K562 (cell line): Measurements from ENCODE around the gene POLA1. TPM values are rescaled to one million over a fixed set of nuclear protein-coding genes. Genes with fewer than 3 reads are reported as not detected.

Experiments used
- ATAC-seq: fragments of 200-7000 bp; cut with Tn5 transposase; 3 replicates; pipeline ENCODE4 v1.9.1; 2020; ENCODE audit warnings: moderate library complexity
- BruUV-seq: library from RNA; stranded (reverse); fragments of 400-500 nt; replicated peaks from 2 replicates; lab custom pipeline; 2021; lab: Mats Ljungman, UMichigan
- CTCF ChIA-PET: fragments of 300-600 bp; formaldehyde crosslinking; extraction: SDS; loops from one replicate; lab custom pipeline; 2021; ENCODE audit warnings: low intra/inter-chr PET ratio; lab: Yijun Ruan, JAX
- POLR2A ChIA-PET: fragments of 300-600, 350-650 bp; sonication (Branson Sonifier 250); formaldehyde crosslinking; extraction: SDS; loops from one replicate; lab custom pipeline; 2021; ENCODE audit warnings: antibody characterized with exemption, inconsistent platforms; lab: Yijun Ruan, JAX
- DNase-seq, 4 experiments: peaks; one replicate each; pipeline versions ENCODE4 v3.0.0 to v3.0.0-alpha.2; 2011 to 2018; ENCODE audit warnings: low spot score in 3 of 4, mixed read lengths in 3 of 4; ENCODE audit errors: extremely low read depth in 1 of 4
- FAIRE-seq: peaks from 2 replicates; lab custom pipeline; 2011; peaks lifted over from hg19 to GRCh38; lab: Jason Lieb, UNC
- H2AFZ ChIP-seq: 2 replicates; pipeline ENCODE4 v1.6.0; 2011; ENCODE audit warnings: low read depth, low read length, control low read depth, inconsistent platforms
- H3K27ac ChIP-seq: fragments of 200-600 bp; 3 replicates; pipeline ENCODE4 v1.8.0; 2011; ENCODE audit warnings: low read depth, mild to moderate bottlenecking, control low read depth, inconsistent platforms, low read length, moderate library complexity, mixed read lengths; ENCODE audit errors: extremely low read depth
- H3K27me3 ChIP-seq, 2 experiments: fragments of 300-600 bp in 1 of 2; 2 replicates in 1 of 2; 3 replicates in 1 of 2; pipeline versions ENCODE4 v1.6.0 to v1.8.0; 2011; ENCODE audit warnings: inconsistent platforms in 2 of 2, low read length in 2 of 2, mild to moderate bottlenecking in 1 of 2, mixed read lengths in 1 of 2, moderate library complexity in 1 of 2; ENCODE audit not compliant: control insufficient read depth in 2 of 2, insufficient read depth in 2 of 2
- H3K36me3 ChIP-seq: fragments of 300-600 bp; 3 replicates; pipeline ENCODE4 v1.8.0; 2011; ENCODE audit warnings: mild to moderate bottlenecking, low read length, inconsistent platforms; ENCODE audit not compliant: control insufficient read depth, insufficient read depth
- H3K4me1 ChIP-seq, 2 experiments: fragments of 200-600 bp in 1 of 2; replicated peaks in 1 of 2; 2 replicates in 1 of 2; 3 replicates in 1 of 2; pipeline versions ENCODE4 v1.5.1 to v1.8.0; 2011; ENCODE audit warnings: inconsistent platforms in 2 of 2, low read length in 2 of 2, mild to moderate bottlenecking in 1 of 2, mixed read lengths in 1 of 2, moderate library complexity in 1 of 2; ENCODE audit not compliant: control insufficient read depth in 2 of 2, insufficient read depth in 2 of 2
- H3K4me2 ChIP-seq: 2 replicates; pipeline ENCODE4 v1.6.1; 2011; ENCODE audit warnings: low read length, control low read depth, inconsistent platforms, mixed read lengths; ENCODE audit not compliant: insufficient read depth
- H3K4me3 ChIP-seq: fragments of 200-600 bp; sonication (generic), shearing (Covaris generic); 2 replicates; pipeline ENCODE4 v1.5.1; 2016; ENCODE audit warnings: control low read depth, inconsistent platforms
- H3K79me2 ChIP-seq: fragments of 200-600 bp; 3 replicates; pipeline ENCODE4 v1.8.0; 2011; ENCODE audit warnings: low read length, inconsistent platforms; ENCODE audit not compliant: control insufficient read depth, insufficient read depth
- H3K9ac ChIP-seq, 2 experiments: 2 replicates each; pipeline versions ENCODE4 v1.6.0 to v1.6.1; 2011; ENCODE audit warnings: low read depth in 2 of 2, low read length in 2 of 2, control low read depth in 1 of 2, inconsistent platforms in 1 of 2, mild to moderate bottlenecking in 1 of 2, mixed read lengths in 1 of 2; ENCODE audit not compliant: insufficient read depth in 1 of 2
- H3K9me1 ChIP-seq: one replicate; pipeline ENCODE4 v1.6.0; 2011; ENCODE audit warnings: inconsistent platforms, mild to moderate bottlenecking, low read length, moderate library complexity; ENCODE audit not compliant: control insufficient read depth, insufficient read depth
- H3K9me3 ChIP-seq: replicated peaks from 2 replicates; pipeline ENCODE4 v1.5.1; 2011; ENCODE audit warnings: low read depth, low read length, inconsistent platforms; ENCODE audit not compliant: control insufficient read depth, insufficient read depth
- H4K20me1 ChIP-seq: replicated peaks from 2 replicates; pipeline ENCODE4 v1.6.1; 2011; ENCODE audit warnings: low read length, inconsistent platforms, mixed read lengths; ENCODE audit not compliant: control insufficient read depth, insufficient read depth
- AFF4 ChIP-seq: sonication (generic); formaldehyde crosslinking; IDR thresholded peaks from 2 replicates; pipeline ENCODE4 v1.8.0; 2023; ENCODE audit warnings: mild to moderate bottlenecking, missing genetic modification reagents
- C11orf30 ChIP-seq: fragments of 450-650 bp; IDR thresholded peaks from 2 replicates; pipeline ENCODE4 v1.6.1; 2016; ENCODE audit warnings: low read depth, mild to moderate bottlenecking
- FOXP4 ChIP-seq: sonication (generic); formaldehyde crosslinking; IDR thresholded peaks from 2 replicates; pipeline ENCODE4 v1.8.0; 2022; ENCODE audit warnings: mild to moderate bottlenecking, missing genetic modification reagents, borderline replicate concordance
- KHSRP ChIP-seq: fragments of 450-650 bp; IDR thresholded peaks from 2 replicates; pipeline ENCODE4 v1.6.1; 2017
- THRB ChIP-seq: fragments of 450-650 bp; formaldehyde crosslinking; conservative IDR thresholded peaks from 2 replicates; pipeline ENCODE4 v1.4.0; 2022; ENCODE audit warnings: mild to moderate bottlenecking, missing genetic modification characterization
- UBTF ChIP-seq, 2 experiments: IDR thresholded peaks; 2 replicates each; pipeline ENCODE4 v1.6.1; 2012; ENCODE audit warnings: improper control_type of control experiment in 2 of 2, low read depth in 2 of 2, low read length in 2 of 2, borderline replicate concordance in 1 of 2
- USF1 ChIP-seq: sonication (generic); formaldehyde crosslinking; IDR thresholded peaks from 2 replicates; pipeline ENCODE4 v1.9.0; 2022; ENCODE audit warnings: mild to moderate bottlenecking, missing genetic modification reagents
- ZBTB17 ChIP-seq: fragments of 450-650 bp; formaldehyde crosslinking; IDR thresholded peaks from 2 replicates; pipeline ENCODE4 v1.4.0; 2020; ENCODE audit warnings: mild to moderate bottlenecking
- ZFP30 ChIP-seq: fragments of 250-450 bp; sonication (Bioruptor Pico); IDR thresholded peaks from 2 replicates; pipeline ENCODE4 v1.8.0; 2022; ENCODE audit warnings: moderate library complexity, mild to moderate bottlenecking, inconsistent platforms, borderline replicate concordance
- ZNF140 ChIP-seq: fragments of 250-450 bp; sonication (Bioruptor Pico); IDR thresholded peaks from 2 replicates; pipeline ENCODE4 v1.8.0; 2021; ENCODE audit warnings: moderate library complexity, mild to moderate bottlenecking, inconsistent platforms
- WGBS: fragments of 100-300 bp; shearing (Covaris generic); methylation state at CpG from one replicate; pipeline ENCODE4 v1.1.6; 2016; ENCODE audit warnings: low coverage, mixed read lengths; ENCODE audit not compliant: insufficient coverage; ENCODE audit errors: missing lambda C conversion rate; 5-methylcytosine and 5-hydroxymethylcytosine counted together
- in situ Hi-C: fragments of 300-500 bp; cut with MboI; formaldehyde crosslinking; loops from 4 replicates; pipeline ENCODE4 v1.15.0; 2018; ENCODE audit warnings: inconsistent platforms, mixed read lengths
- intact Hi-C: fragments of 100-400 bp; cut with micrococcal nuclease; formaldehyde crosslinking; loops from 2 replicates; pipeline ENCODE4 v1.14.2; 2022
- polyA plus RNA-seq, 8 experiments: library from polyadenylated mRNA; depleted of rRNA in 4 of 8; stranded (reverse) in 5 of 8; unstranded in 3 of 8; fragments of >200 nt; fragmentation: Nextera tagmentation in 2 of 8; fragmentation: Illumina TruSeq in 1 of 8; extraction: Ambion mirVana in 2 of 8; extraction: Trizol in 1 of 8; gene quantifications; 2 replicates each; pipeline versions ENCODE4 v1.2.1 to v1.2.3, GENCODE V29; 2011 to 2014; ENCODE audit warnings: inconsistent platforms in 1 of 8, missing spikeins in 1 of 8
- total RNA-seq, 7 experiments: library from RNA; depleted of rRNA in 6 of 7; stranded (reverse); fragments of >200 nt in 6 of 7; fragmentation: Illumina TruSeq in 2 of 7; extraction: Trizol in 2 of 7; gene quantifications; 2 replicates each; pipeline versions ENCODE4 v1.2.1 to v1.2.3, GENCODE V29; 2011 to 2021; ENCODE audit warnings: low replicate concordance in 1 of 7

The POLA1 gene
- total and polyA plus RNA-seq, 9 of the 15 experiments (the other 6 are each of a cell fraction or from before 2014, with no cell fraction given): 8.6 to 48.4 (median 27.4) TPM

GRCh38 chrX:24702362-24703184 is 8.9 kb downstream of the POLA1 start:
- no TSS peak for BruUV-seq
- Histone ChIP-seq H2AFZ (no peak overlapping the region), H3K9ac (no peak overlapping the region), H3K27me3 (no peaks in the 10 kb centered on the region), H3K4me2 (no peak overlapping the region), H3K79me2 (peaks cover 15% of the 10 kb centered on the region), H3K4me3 (no peak overlapping the region), H3K4me1 (no peaks in the 10 kb centered on the region), H3K27ac (no peak overlapping the region), H4K20me1 (no peaks in the 10 kb centered on the region; the same call in 1 of the 2 replicates), H3K36me3 (peaks cover 75% of the 10 kb centered on the region), H3K9me3 (no peaks in the 10 kb centered on the region), H3K9me1 (no peaks in the 10 kb centered on the region)
- intact Hi-C loops (no loop called here), in situ Hi-C loops (no loop called here)
- POLR2A ChIA-PET: interaction anchor here (1.4 kb wide), 1 partner anchor 9 kb away, joined by 6 read pairs; the partner anchor contains the start of gene POLA1
- CTCF ChIA-PET: no interaction called here
- DNase-seq (no peak), ATAC-seq (no peak), FAIRE-seq (no peak)
- 94% methylated on average over 3 of the region's 3 CpGs for WGBS
- TF ChIP-seq AFF4 (no peak), THRB (CRISPR knock-in tag) (no peak), ZBTB17 (CRISPR knock-in tag) (no peak), KHSRP (no peak), FOXP4 (CRISPR knock-in tag) (no peak), ZNF140 (CRISPR knock-in tag) (no peak), ZFP30 (CRISPR knock-in tag) (no peak), C11orf30 (no peak), USF1 (CRISPR knock-in tag) (no peak), UBTF (IDR thresholded peaks at IDR 0.05; ENCODE audit: borderline replicate concordance in 1 of 2, low read depth in 2 of 2, low read length in 2 of 2) (no peak)
